SH-SY5Y (cell line): ENCODE results near the gene PNPLA8.

ENCODE experiments used
- GATA2 ChIP-seq: IDR thresholded peaks from 2 replicates; pipeline ENCODE4 v1.6.1; 2011; ENCODE audit warnings: mild to moderate bottlenecking, low read depth, low read length
- GATA3 ChIP-seq: IDR thresholded peaks from 2 replicates; pipeline ENCODE4 v1.6.1; 2011; ENCODE audit warnings: low read depth, mild to moderate bottlenecking, low read length, moderate library complexity

The PNPLA8 gene

GRCh38 chr7:108456845-108457540 lies 68.9 kb downstream of the PNPLA8 start:
- TF ChIP-seq GATA3: no peak
- no peak for TF ChIP-seq GATA2

DNA sequence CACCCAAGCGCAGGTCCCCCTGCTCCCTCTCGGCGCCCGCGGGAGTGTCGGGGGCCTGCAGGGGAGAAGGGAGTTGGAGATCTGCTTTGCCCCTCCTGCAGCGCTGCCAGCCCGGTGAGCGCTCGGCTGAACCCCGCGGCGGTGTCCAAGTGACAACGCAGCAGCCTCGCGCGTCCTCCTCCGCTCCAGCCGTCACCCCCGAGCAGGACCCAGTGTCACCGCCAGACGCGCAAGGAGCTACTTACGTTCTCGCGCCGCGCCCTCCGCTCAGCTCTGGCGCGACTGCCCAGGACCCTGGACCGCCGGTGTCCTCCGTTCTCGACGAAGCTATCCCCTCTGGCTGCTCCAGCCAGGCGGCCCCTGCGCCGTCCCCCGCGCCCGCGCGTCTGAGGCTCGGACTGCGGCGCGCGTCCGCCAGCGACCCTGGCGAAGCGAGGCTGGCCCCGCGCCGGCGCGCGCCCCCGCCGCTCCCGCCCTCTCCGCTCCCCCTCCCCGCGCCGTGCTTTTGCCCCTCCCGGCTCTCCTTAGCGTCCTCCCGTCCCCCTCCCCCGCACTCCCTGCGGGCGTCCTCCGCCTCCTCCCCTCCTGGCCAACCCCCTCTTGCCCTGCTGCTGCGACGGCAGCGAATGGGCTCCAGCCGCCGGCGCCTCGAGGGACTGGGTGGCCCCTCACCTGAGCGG lies 69.8 kb downstream of the PNPLA8 start, which contains the start of gene NRCAM:
Gene NRCAM (minus strand): TSS at position 439 of the 680 bp plus-strand sequence. CDS start 216,372 bp downstream, outside the sequence.
- TF ChIP-seq GATA3 (no peak), GATA2 (no peak)

DNA sequence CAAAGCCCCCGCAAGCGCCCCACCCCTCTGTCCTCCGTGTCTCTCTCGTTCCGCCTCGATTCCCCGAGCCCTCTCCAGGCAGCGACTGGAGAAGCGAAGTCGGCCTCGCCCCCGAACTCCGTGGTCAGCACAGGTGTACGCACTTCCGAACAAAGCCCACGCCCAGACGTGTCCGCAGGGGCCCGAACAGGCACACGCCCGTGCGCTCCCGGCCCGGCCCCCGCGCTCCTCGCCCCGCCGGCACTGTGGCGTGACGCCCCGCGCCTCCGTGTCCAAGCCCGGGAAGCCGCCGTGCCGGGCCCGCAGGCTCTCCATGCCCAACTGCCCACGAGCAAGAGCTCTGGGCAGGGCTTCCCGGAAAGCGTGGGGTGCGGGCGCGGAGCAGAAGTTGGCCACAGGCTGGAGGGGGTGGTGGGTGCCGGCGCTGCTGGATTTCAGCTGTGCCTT lies 70.4 kb downstream of the PNPLA8 start:
- TF ChIP-seq GATA2: no peak
- TF ChIP-seq GATA3: no peak

- TF ChIP-seq GATA2 (no peak), GATA3 (no peak)
These were observed 71.0 kb downstream of the PNPLA8 start for GRCh38 chr7:108454674-108455550.

DNA sequence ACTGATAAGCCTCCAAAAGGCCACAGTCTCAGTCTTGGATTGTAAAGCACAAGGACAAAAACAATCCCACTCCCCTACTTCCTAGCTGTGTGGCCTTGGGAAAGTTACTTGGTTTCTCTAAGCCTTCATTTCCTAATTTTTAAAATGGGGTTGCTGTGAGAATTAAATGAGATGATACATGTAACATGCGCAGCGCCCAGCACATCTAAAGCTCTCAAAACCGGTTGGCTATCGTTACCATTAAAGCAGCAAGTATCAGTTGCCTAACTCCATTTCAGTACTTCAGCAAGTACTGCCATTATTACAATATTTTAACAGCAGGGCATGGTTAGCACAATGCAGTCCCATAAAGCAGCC lies 71.6 kb downstream of the PNPLA8 start:
- TF ChIP-seq GATA2 (no peak), GATA3 (no peak)

- no peak for TF ChIP-seq GATA3
- TF ChIP-seq GATA2: no peak
These were observed 72.6 kb downstream of the PNPLA8 start for GRCh38 chr7:108453320-108453719.

DNA sequence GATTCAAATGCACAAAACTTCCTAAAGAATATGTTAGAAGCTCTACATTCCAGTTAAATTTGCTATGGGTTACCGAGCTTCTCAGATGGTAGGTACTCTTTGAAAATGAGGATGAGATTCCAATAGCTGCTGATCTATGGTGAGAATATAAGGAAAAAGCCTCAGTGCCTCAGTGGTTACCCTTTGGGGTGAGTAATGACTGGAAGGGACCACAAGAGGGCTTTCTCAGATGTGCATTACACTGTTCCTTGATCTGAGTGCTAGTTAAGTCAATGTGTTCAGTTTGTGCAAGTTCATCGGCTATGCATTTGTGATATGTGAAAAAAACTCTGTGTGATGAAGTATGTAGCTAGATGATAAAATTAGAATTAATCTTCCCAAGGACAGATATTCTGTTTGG lies 73.2 kb downstream of the PNPLA8 start:
- TF ChIP-seq GATA2: no peak
- TF ChIP-seq GATA3: no peak

- TF ChIP-seq GATA2 (no peak), GATA3 (no peak)
These were observed 74.6 kb downstream of the PNPLA8 start for GRCh38 chr7:108451296-108451848.

DNA sequence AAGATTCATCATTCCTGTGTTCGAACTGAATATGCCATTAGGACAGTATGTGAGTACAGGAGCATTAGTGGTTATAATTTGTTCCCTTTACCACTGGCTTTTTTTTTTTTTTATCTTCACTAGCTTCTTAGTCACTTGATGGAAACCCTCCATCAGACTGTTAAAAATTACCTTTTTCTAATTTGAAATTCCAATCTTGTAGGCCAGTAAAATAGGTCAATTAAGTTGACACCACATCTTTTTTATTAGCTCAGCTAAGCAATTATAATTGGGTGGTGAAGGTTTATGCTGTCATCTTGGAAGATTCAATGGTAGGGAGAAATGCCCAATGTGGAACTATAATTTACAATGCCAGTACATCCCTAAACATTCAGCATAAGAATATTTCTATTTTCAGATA lies 75.8 kb downstream of the PNPLA8 start:
- TF ChIP-seq GATA2 (no peak), GATA3 (no peak)

- TF ChIP-seq GATA3 (no peak), GATA2 (no peak)
These were observed 76.4 kb downstream of the PNPLA8 start for GRCh38 chr7:108449521-108449920.

- TF ChIP-seq GATA2 (no peak), GATA3 (no peak)
These were observed 77.1 kb downstream of the PNPLA8 start for GRCh38 chr7:108448584-108449505.

DNA sequence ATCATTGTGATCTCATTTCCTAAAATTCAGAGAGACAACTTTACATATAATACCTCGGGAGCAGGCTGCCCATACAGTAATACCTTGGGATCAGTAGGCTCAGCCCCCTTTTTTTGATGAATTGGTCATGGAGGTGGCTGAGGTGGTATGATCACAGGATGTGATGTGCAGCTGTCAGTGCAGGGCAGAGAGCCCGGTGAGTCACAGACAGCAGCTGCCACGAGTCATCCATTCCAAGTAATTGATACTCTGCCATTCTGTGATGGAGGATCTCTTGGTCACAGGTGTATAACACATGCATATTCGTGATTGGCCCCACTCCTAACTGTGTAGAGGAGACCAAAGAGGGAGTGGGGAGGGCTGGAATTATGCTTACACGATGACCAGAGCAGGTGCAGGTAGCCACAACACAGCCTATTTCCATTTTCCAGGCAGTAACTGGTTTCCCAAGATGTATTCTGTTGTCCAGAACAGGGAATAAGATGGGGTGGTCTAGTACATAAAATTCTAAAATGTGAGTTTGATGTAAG lies 83.8 kb downstream of the PNPLA8 start:
- no peak for TF ChIP-seq GATA2
- no peak for TF ChIP-seq GATA3
